ENCODE data around the gene MSANTD7. TPM values are rescaled to one million over a fixed set of nuclear protein-coding genes. Genes with fewer than 3 reads are reported as not detected.

MSANTD7 gene
- total and polyA plus RNA-seq, 10 of the 15 experiments (the other 5 are each of a cell fraction or from before 2014, with no cell fraction given): 3.5 to 22.8 (median 18.5) TPM

- Histone ChIP-seq H4K20me1 (ENCODE audit: control insufficient read depth, insufficient read depth) (no peaks in the 10 kb centered on the region), H3K79me2 (ENCODE audit: control insufficient read depth, insufficient read depth, low read length) (no peaks in the 10 kb centered on the region), H3K9me3 (replicated peaks; ENCODE audit: control insufficient read depth, insufficient read depth, low read length) (no peaks in the 10 kb centered on the region), H3K27ac (ENCODE audit: control insufficient read depth, insufficient read depth) (no peak overlapping the region), H3K9ac (ENCODE audit: control insufficient read depth, insufficient read depth, low read length) (no peak overlapping the region), H3K36me3 (ENCODE audit: control insufficient read depth in 2 of 2, insufficient read depth in 2 of 2, low read length in 1 of 2) (no peaks in the 10 kb centered on the region), H2AFZ (ENCODE audit: control insufficient read depth, low read depth, low read length) (no peak overlapping the region), H3K4me1 (ENCODE audit: control insufficient read depth, insufficient read depth, low read length) (no peaks in the 10 kb centered on the region), H3K4me2 (ENCODE audit: control insufficient read depth, insufficient read depth) (no peak overlapping the region), H3K27me3 (replicated peaks in 1 of 2; ENCODE audit: control insufficient read depth in 2 of 2, insufficient read depth in 2 of 2, low read length in 1 of 2) (no peaks in the 10 kb centered on the region), H3K4me3 (no peak overlapping the region)
- RAD21 ChIA-PET (ENCODE audit: unreplicated experiment): interaction anchor here (0.7 to 4.2 kb wide), 15 partner anchors 14 to 325 kb away, joined by 3 to 74 read pairs (median 6); partner anchors contain the start of genes CDNF, HSPA14 and MSANTD7
- intact Hi-C loops (cut with micrococcal nuclease; ENCODE audit: unreplicated experiment) (loop anchor here (1.0 to 5.0 kb wide), 5 partner anchors 177 to 325 kb away; no protein-coding TSS in a partner anchor), in situ Hi-C loops (cut with MboI) (loop anchor here (5.0 to 10.0 kb wide), 2 partner anchors 322 to 629 kb away; no protein-coding TSS in a partner anchor)
- no TSS peak for BruUV-seq (replicated peaks)
- POLR2A ChIA-PET: no interaction called here
- no peak for FAIRE-seq
- CTCF ChIA-PET: interaction anchor here (0.7 to 7.7 kb wide), 20 partner anchors 13 to 629 kb away, joined by 3 to 134 read pairs (median 6); partner anchors contain the start of genes CDNF, HSPA14, MEIG1 and MSANTD7
- ATAC-seq: no peak
- SMC1A ChIA-PET (ENCODE audit: uncharacterized antibody, unreplicated experiment): interaction anchor here (0.8 to 3.8 kb wide), 21 partner anchors 10 to 326 kb away, joined by 3 to 66 read pairs (median 7); partner anchors contain the start of genes CDNF, HSPA14 and MSANTD7
- DNase-seq (ENCODE audit: low read depth, low spot score): no peak
- 52% methylated on average over 3 of the region's 3 CpGs for WGBS (ENCODE audit: insufficient coverage, insufficient replicate concordance, low lambda C conversion rate, missing lambda C conversion rate)
- TF ChIP-seq BCLAF1 (IDR thresholded peaks at IDR 0.05) (no peak), ZNF274 (IDR thresholded peaks at IDR 0.05; ENCODE audit: insufficient read depth, insufficient read length) (no peak), ZNF217 (IDR thresholded peaks at IDR 0.05) (no peak), STAT1 (conservative IDR thresholded peaks at IDR 0.05) (no peak), CHD1 (IDR thresholded peaks at IDR 0.05; ENCODE audit: low read depth, low read length) (no peak), SKIL (IDR thresholded peaks at IDR 0.05; ENCODE audit: low read depth, poor library complexity, severe bottlenecking) (no peak), TAF1 (IDR thresholded peaks at IDR 0.05; ENCODE audit: borderline replicate concordance, low read depth, low read length) (no peak), RELA (IDR thresholded peaks at IDR 0.05; ENCODE audit: borderline replicate concordance, partially characterized antibody) (no peak)
These were observed 14.1 kb upstream of the MSANTD7 start for GRCh38 chr10:14823966-14824365.

All from GM12878 (cell line).